ENCODE results near the gene SNX1. TPM values are rescaled to one million over a fixed set of nuclear protein-coding genes. Genes with fewer than 3 reads are reported as not detected.

Gene SNX1
- total RNA-seq, 1 experiment from 2014 or later, result 24.3 TPM

- H3F3A ChIP-seq (ENCODE audit: low read length, unreplicated experiment), result no peaks in the 10 kb centered on the region
- no peak overlapping the region; the same call in 1 of the 2 replicates for H2AFZ ChIP-seq (ENCODE audit: low read length)
- no peaks in the 10 kb centered on the region for H3K9me2 ChIP-seq (replicated peaks; ENCODE audit: low read length)
- peak overlapping the region; percentile 90 for H3K4me3 ChIP-seq (ENCODE audit: low read length)
- intact Hi-C loops (cut with micrococcal nuclease), result loop anchor here (2.0 kb wide), 1 partner anchor 19 kb away; no protein-coding TSS in a partner anchor
- H3K27ac ChIP-seq (ENCODE audit: low read length), result no peak overlapping the region
- H3K9ac ChIP-seq (ENCODE audit: low read length), result peak overlapping the region; percentile 89
- H3K9me3 ChIP-seq (ENCODE audit: low read length), result no peaks in the 10 kb centered on the region
- peaks cover 9% of the 10 kb centered on the region for H3K36me3 ChIP-seq (ENCODE audit: low read depth, low read length)
- ChIA-PET POLR2A (ENCODE audit: unreplicated experiment) (interaction anchor here (0.6 kb wide), 2 partner anchors 87 to 1801 kb away, joined by 3 to 4 read pairs; no protein-coding TSS in a partner anchor), CTCF (no interaction called here)
- no TSS peak for BruUV-seq (replicated peaks)
- peaks cover 20% of the 10 kb centered on the region for H3K4me1 ChIP-seq (ENCODE audit: insufficient read depth, low read length)
- ATAC-seq (no peak), DNase-seq (peak; percentile 28)
- TF ChIP-seq CTCF (conservative IDR thresholded peaks at IDR 0.05; ENCODE audit: low read depth, low read length) (peak; percentile 51), EZH2 (IDR thresholded peaks at IDR 0.05; ENCODE audit: low read length, unreplicated experiment) (no peak)
- H3K4me2 ChIP-seq (ENCODE audit: low read length), result peak overlapping the region; percentile 96
- 0 out of 2 replicates have a peak, but pooled peaks cover 6% of the 10 kb centered on the region for H4K20me1 ChIP-seq (ENCODE audit: low read length)
- H3K79me2 ChIP-seq (ENCODE audit: low read length), result peaks cover 63% of the 10 kb centered on the region
- H3K27me3 ChIP-seq (ENCODE audit: low read length), result no peaks in the 10 kb centered on the region
Observed at GRCh38 chr15:64092075-64092820, 3.5 kb upstream of the SNX1 start.

- H3K9me3 ChIP-seq (ENCODE audit: low read length), result no peaks in the 10 kb centered on the region
- H3K79me2 ChIP-seq (ENCODE audit: low read length), result peaks cover 71% of the 10 kb centered on the region
- BruUV-seq (replicated peaks), result TSS peak; percentile 47
- H3K27me3 ChIP-seq (ENCODE audit: low read length), result no peaks in the 10 kb centered on the region
- H3K4me3 ChIP-seq (ENCODE audit: low read length), result peak overlapping the region; percentile 90
- H3F3A ChIP-seq (ENCODE audit: low read length, unreplicated experiment), result no peaks in the 10 kb centered on the region
- H3K9me2 ChIP-seq (replicated peaks; ENCODE audit: low read length), result no peaks in the 10 kb centered on the region
- CTCF ChIA-PET, result interaction anchor here (0.7 kb wide), 1 partner anchor 60 kb away, joined by 3 read pairs; no protein-coding TSS in a partner anchor
- peaks cover 5% of the 10 kb centered on the region for H3K36me3 ChIP-seq (ENCODE audit: low read depth, low read length)
- H3K9ac ChIP-seq (ENCODE audit: low read length), result peak overlapping the region; percentile 89
- H4K20me1 ChIP-seq (ENCODE audit: low read length), result 0 out of 2 replicates have a peak, but pooled peaks cover 6% of the 10 kb centered on the region
- peak; percentile 8; the same call in 1 of the 2 replicates for ATAC-seq
- peak overlapping the region; percentile 88 for H2AFZ ChIP-seq (ENCODE audit: low read length)
- intact Hi-C loops (cut with micrococcal nuclease), result loop anchor here (2.0 kb wide), 1 partner anchor 20 kb away; no protein-coding TSS in a partner anchor
- H3K27ac ChIP-seq (ENCODE audit: low read length), result peak overlapping the region; percentile 29
- peaks cover 28% of the 10 kb centered on the region for H3K4me1 ChIP-seq (ENCODE audit: insufficient read depth, low read length)
- DNase-seq, result peak; percentile 12
- peak overlapping the region; percentile 96 for H3K4me2 ChIP-seq (ENCODE audit: low read length)
- TF ChIP-seq EZH2phosphoT487 (IDR thresholded peaks at IDR 0.05; ENCODE audit: borderline replicate concordance, low read length) (no peak), EZH2 (IDR thresholded peaks at IDR 0.05; ENCODE audit: low read length, unreplicated experiment) (no peak), CTCF (conservative IDR thresholded peaks at IDR 0.05; ENCODE audit: low read depth, low read length) (0 out of 2 replicates have a peak, but pooled peaks have one; percentile 12)
- POLR2A ChIA-PET (ENCODE audit: unreplicated experiment), result interaction anchor here (0.5 to 0.6 kb wide), 4 partner anchors 87 to 1802 kb away, joined by 3 to 10 read pairs (median 4); no protein-coding TSS in a partner anchor
Observed at GRCh38 chr15:64092864-64093626, 2.7 kb upstream of the SNX1 start.
